Colonic mucosa (tissue), 4 donors: ENCODE measurements around the gene NOP10. TPM values are rescaled to one million over a fixed set of nuclear protein-coding genes. Genes with fewer than 3 reads are reported as not detected.
A peak's percentile ranks its signal among the peaks of the same experiment; 100 is the strongest.

ENCODE experiments used
- DNase-seq: peaks from one replicate; pipeline ENCODE4 v3.0.0-alpha.2; 2020
- H3K27ac ChIP-seq: fragments of 200-600 bp; one replicate; pipeline ENCODE4 v1.8.0; 2021
- H3K27me3 ChIP-seq: fragments of 200-600 bp; one replicate; pipeline ENCODE4 v1.8.0; 2021
- H3K36me3 ChIP-seq: fragments of 200-600 bp; one replicate; pipeline ENCODE4 v1.8.0; 2021
- H3K4me1 ChIP-seq: fragments of 200-600 bp; one replicate; pipeline ENCODE4 v1.8.0; 2021; ENCODE audit warnings: mild to moderate bottlenecking
- H3K4me3 ChIP-seq: fragments of 200-600 bp; one replicate; pipeline ENCODE4 v1.8.0; 2021
- H3K9ac ChIP-seq, 2 donors: one replicate each; pipeline ENCODE4 v1.7.0; 2013; ENCODE audit warnings: control low read depth in 2 of 2, low read depth in 2 of 2, low read length in 2 of 2
- H3K9me3 ChIP-seq: fragments of 200-600 bp; one replicate; pipeline ENCODE4 v1.8.0; 2021
- intact Hi-C: fragments of 100-400 bp; cut with DNase I; formaldehyde crosslinking; loops from one replicate; pipeline ENCODE4 v1.14.1; 2022
- total RNA-seq, 2 donors: library from RNA; stranded (reverse); fragmentation: NEBNext Ultra II Directional in 1 of 2; extraction: Animal tissue kit (Norgen Biotek cat#: 25700) in 1 of 2; gene quantifications; one replicate each; pipeline ENCODE4 v1.2.1, GENCODE V29; 2021
- TF ChIP-seq, protein P1 (sequence below): fragments of 200-600 bp; IDR thresholded peaks from one replicate; pipeline ENCODE4 v1.8.0; 2022; ENCODE audit warnings: antibody characterized with exemption, mild to moderate bottlenecking
- donor health status: healthy.
- donor health status: DM: no; HTN: no; CAD: no.
- donor health status: DM: no; HTN: no; CAD: no.

The NOP10 gene
- total RNA-seq, 2 donors from 2014 or later = 143 to 184 TPM

GRCh38 chr15:34360298-34360697, 17.4 kb upstream of the NOP10 start:
- H3K36me3 ChIP-seq = peaks cover 15% of the 10 kb centered on the region
- H3K9me3 ChIP-seq = no peaks in the 10 kb centered on the region
- intact Hi-C loops = loop anchor here (10.0 kb wide), 1 partner anchor 125 kb away; no protein-coding TSS in a partner anchor
- DNase-seq = no peak
- H3K27ac ChIP-seq = peak overlapping the region; percentile 15
- H3K9ac ChIP-seq = no peak overlapping the region
- H3K4me3 ChIP-seq = no peak overlapping the region
- no peaks in the 10 kb centered on the region for H3K27me3 ChIP-seq
- TF ChIP-seq, protein P1, sequence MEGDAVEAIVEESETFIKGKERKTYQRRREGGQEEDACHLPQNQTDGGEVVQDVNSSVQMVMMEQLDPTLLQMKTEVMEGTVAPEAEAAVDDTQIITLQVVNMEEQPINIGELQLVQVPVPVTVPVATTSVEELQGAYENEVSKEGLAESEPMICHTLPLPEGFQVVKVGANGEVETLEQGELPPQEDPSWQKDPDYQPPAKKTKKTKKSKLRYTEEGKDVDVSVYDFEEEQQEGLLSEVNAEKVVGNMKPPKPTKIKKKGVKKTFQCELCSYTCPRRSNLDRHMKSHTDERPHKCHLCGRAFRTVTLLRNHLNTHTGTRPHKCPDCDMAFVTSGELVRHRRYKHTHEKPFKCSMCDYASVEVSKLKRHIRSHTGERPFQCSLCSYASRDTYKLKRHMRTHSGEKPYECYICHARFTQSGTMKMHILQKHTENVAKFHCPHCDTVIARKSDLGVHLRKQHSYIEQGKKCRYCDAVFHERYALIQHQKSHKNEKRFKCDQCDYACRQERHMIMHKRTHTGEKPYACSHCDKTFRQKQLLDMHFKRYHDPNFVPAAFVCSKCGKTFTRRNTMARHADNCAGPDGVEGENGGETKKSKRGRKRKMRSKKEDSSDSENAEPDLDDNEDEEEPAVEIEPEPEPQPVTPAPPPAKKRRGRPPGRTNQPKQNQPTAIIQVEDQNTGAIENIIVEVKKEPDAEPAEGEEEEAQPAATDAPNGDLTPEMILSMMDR = no peak
- H3K4me1 ChIP-seq = peaks cover 5% of the 10 kb centered on the region

DNA sequence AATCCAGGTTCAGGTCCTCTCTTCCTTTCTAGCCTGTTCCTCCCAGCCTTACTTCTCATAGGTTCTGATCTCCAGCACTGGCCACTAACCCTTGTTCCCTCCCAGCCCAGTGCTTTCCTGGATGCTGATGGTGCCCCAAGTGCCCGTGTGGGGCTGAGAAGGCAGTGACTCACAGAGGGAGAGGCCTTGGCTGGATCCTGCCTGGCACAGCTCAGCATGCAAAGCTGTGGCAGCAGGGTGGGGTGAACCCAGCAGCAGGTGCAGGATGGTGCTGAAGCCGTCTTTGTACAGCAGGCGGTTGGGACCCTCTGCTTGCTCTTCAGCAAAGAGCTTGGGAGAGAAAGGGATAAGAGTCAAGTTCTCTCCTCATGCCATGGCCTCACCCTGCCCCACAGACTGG, 16.5 kb upstream of the NOP10 start:
- Histone ChIP-seq H3K36me3 (peaks cover 15% of the 10 kb centered on the region), H3K9me3 (no peaks in the 10 kb centered on the region), H3K27ac (peak overlapping the region; percentile 15), H3K4me3 (no peak overlapping the region), H3K9ac (no peak overlapping the region), H3K27me3 (no peaks in the 10 kb centered on the region), H3K4me1 (no peaks in the 10 kb centered on the region)
- TF ChIP-seq, protein P1 = no peak
- intact Hi-C loops = no loop called here
- peak; percentile 57 for DNase-seq

GRCh38 chr15:34358948-34359347, 16.0 kb upstream of the NOP10 start:
- DNase-seq = no peak
- H3K9me3 ChIP-seq = no peaks in the 10 kb centered on the region
- no peak overlapping the region for H3K4me3 ChIP-seq
- peaks cover 15% of the 10 kb centered on the region for H3K36me3 ChIP-seq
- no peaks in the 10 kb centered on the region for H3K4me1 ChIP-seq
- intact Hi-C loops = no loop called here
- no peak overlapping the region for H3K9ac ChIP-seq
- H3K27me3 ChIP-seq = no peaks in the 10 kb centered on the region
- TF ChIP-seq, protein P1 = no peak
- no peak overlapping the region for H3K27ac ChIP-seq

DNA sequence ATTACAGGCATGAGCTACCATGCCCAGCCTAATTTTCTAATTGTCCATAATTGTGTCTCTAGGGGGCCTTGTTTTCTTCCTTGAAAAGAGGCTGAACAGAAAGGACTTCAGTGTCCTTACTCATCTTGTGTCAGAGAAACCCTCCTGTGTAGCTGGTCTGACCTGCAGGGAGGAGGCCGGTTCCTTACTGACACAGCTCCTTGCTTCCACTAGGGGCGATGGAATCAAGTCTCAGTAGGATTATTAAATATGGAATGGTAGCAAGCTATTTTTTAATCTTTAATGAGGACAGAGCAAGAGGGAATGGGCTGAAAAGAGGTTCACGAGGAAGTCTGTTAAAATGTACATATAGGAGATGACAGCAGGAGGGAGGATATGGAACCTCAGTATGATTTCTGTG, 15.4 kb upstream of the NOP10 start:
- intact Hi-C loops = no loop called here
- H3K9me3 ChIP-seq = no peaks in the 10 kb centered on the region
- no peaks in the 10 kb centered on the region for H3K4me1 ChIP-seq
- H3K36me3 ChIP-seq = peaks cover 15% of the 10 kb centered on the region
- no peaks in the 10 kb centered on the region for H3K27me3 ChIP-seq
- H3K9ac ChIP-seq = no peak overlapping the region
- no peak for DNase-seq
- H3K27ac ChIP-seq = no peak overlapping the region
- TF ChIP-seq, protein P1 = no peak
- no peak overlapping the region for H3K4me3 ChIP-seq

DNA sequence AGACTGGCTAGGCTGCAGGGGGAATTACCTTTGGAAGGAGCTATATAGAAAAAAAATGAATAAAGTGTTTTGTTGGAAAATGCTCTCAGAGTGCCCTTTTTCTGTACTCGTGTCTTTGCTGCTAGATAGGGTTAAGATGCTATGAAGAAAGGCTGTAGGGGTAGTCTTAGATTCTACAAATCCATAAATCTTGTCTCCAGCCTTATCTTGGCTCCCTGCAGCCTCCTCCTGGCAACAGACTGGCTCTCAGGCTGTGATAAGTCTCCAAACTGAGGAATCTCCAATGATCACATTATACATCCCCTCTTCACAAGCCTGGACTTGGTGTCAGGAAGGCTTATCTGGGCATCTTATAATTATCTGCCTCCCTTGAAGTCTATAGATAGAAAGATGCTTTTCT, 14.7 kb upstream of the NOP10 start:
- Histone ChIP-seq H3K36me3 (peaks cover 15% of the 10 kb centered on the region), H3K27me3 (no peaks in the 10 kb centered on the region)

More for the DNA sequence above, 14.7 kb upstream of the NOP10 start:
- TF ChIP-seq, protein P1 = no peak
- DNase-seq = no peak
- no peaks in the 10 kb centered on the region for H3K4me1 ChIP-seq
- no peak overlapping the region for H3K27ac ChIP-seq
- H3K9me3 ChIP-seq = no peaks in the 10 kb centered on the region
- peak overlapping the region in 1 of 2 donors; percentile 15 for H3K9ac ChIP-seq
- intact Hi-C loops = no loop called here
- no peak overlapping the region for H3K4me3 ChIP-seq
